SK-N-DZ (cell line): Measurements from ENCODE around the gene ASF1B.
"Not testable (repeated sequence)": the region's sequence is repeated elsewhere in the genome, so short reads cannot be mapped to it uniquely, and the experiment has no call there.

ENCODE experiments used
- DNase-seq: peaks from one replicate; pipeline ENCODE4 v3.0.0-alpha.2; 2015; ENCODE audit warnings: low spot score

The ASF1B gene

GRCh38 chr19:14160017-14160703 is 23.8 kb upstream of the ASF1B start:
- no peak for DNase-seq

- DNase-seq = no peak
These were observed 22.7 kb upstream of the ASF1B start for GRCh38 chr19:14159059-14159458.

GRCh38 chr19:14158276-14159023 is 22.1 kb upstream of the ASF1B start:
- no peak for DNase-seq

GRCh38 chr19:14156971-14157717 is 20.8 kb upstream of the ASF1B start:
- DNase-seq = no peak

- no peak for DNase-seq
These were observed 19.7 kb upstream of the ASF1B start for GRCh38 chr19:14156122-14156521.

DNA sequence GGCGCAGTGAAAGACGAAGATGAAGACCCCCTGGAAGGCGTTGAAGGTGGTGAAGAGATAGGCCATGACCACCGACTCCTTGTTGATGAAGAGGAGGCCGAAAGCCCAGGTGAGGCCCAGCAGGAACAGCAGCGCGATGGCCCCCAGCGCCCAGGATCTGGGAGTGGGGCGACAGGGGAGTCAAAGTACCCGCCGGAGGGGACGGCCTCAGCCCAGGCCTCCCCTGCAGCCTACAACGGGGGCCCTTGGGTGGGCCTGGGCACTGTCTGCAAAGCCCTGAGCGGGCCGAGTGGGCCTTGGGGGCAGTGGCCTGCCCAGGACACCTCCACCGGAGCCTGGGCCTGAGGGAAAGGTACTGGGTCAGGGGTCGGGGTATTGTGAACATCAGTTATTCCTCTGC is 19.0 kb upstream of the ASF1B start:
- no peak for DNase-seq

GRCh38 chr19:14152713-14153112 is 16.3 kb upstream of the ASF1B start:
- no peak for DNase-seq

- DNase-seq = no peak
These were observed 14.6 kb upstream of the ASF1B start for GRCh38 chr19:14150770-14151661.

- no peak for DNase-seq
These were observed 13.8 kb upstream of the ASF1B start for GRCh38 chr19:14150041-14150769.

DNA sequence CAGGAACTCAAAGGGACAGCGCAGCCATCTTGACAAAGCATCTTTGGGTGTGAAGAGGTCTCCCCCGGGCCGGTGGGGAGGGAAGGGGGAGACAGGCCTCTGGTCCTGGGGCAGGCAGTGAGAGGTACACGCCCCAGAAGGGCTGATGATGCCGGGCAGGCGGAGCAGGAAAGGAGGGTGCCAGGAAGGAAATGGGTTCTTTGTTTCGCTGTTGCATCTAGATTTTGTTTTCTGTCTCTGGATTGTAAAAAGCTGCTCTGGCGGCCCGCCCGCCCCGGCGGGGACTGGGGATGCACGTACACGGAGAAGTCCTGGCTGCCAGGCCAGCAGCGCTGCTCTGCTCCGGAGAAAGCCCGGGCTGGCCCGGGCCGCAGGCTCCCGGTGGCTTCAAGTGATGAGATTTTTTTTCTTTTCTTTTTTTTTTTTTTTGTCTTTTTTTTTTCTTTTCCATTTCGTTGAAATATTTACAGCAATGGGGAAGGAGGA is 13.2 kb upstream of the ASF1B start:
- no peak for DNase-seq

GRCh38 chr19:14148751-14149410 is 12.5 kb upstream of the ASF1B start:
- no peak for DNase-seq

DNA sequence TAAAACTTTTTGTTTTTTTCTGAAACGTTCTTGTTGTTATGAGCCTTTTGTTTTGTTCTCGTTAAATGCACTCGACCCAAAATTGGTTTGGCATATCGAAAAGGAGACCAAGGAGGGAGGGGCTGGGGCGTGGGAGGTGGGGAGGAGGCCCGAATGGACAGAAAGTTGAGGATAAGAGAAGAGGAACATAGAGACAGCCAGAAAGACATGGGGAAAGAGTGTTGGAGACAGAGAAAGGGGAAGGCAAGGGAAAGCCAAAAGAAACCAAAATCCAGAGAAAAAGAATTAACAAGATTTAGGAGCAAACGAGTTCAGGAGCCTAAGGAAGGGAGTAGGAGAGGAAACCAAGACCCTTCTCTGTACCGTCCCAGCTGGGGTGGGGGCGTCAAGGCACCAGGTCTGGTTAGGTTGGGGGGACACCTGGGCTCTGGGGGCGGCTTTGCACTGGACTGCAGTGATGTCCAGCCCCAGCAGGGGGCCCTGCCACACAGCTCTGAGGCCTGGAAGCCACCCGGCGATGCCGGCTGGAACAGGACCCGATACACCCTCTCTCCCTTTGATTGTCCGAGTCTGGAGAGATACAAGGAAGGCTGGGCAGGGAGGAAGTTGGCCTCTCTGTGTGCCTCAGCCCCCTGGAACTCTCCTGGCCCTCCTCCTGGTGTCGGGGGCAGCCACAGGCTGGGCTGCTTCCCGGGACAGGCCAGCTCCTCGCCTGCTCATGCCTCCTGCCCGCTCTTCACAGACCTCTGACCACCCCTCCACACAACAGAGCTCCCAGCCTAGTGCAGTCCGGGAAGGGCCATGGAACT is 11.6 kb upstream of the ASF1B start:
- DNase-seq = peak; percentile 69

GRCh38 chr19:14146789-14147216 is 10.4 kb upstream of the ASF1B start:
- no peak for DNase-seq

- not testable (repeated sequence) for DNase-seq
These were observed 9.8 kb upstream of the ASF1B start for GRCh38 chr19:14146169-14146568.

- no peak for DNase-seq
These were observed 9.0 kb upstream of the ASF1B start for GRCh38 chr19:14145381-14145780.

- no peak for DNase-seq
These were observed 6.1 kb upstream of the ASF1B start for GRCh38 chr19:14142262-14143190.

- no peak for DNase-seq
These were observed 4.7 kb upstream of the ASF1B start for GRCh38 chr19:14141041-14141440.

GRCh38 chr19:14139944-14140343 is 3.6 kb upstream of the ASF1B start:
- no peak for DNase-seq
